Measurements from ENCODE around the gene LRRC75B.
"Not testable (repeated sequence)": the region's sequence is repeated elsewhere in the genome, so short reads cannot be mapped to it uniquely, and the experiment has no call there.

Gene LRRC75B

GRCh38 chr22:24602105-24602749 is 9.4 kb upstream of the LRRC75B start:
- not testable (repeated sequence) for DNase-seq (ENCODE audit: low read depth)

GRCh38 chr22:24601217-24602104 is 8.6 kb upstream of the LRRC75B start:
- no peak for DNase-seq (ENCODE audit: low read depth)

- DNase-seq (ENCODE audit: low read depth): peak; percentile 66
These were observed 7.3 kb upstream of the LRRC75B start for GRCh38 chr22:24599958-24600715.

- DNase-seq (ENCODE audit: low read depth): no peak
These were observed 6.6 kb upstream of the LRRC75B start for GRCh38 chr22:24599514-24599913.

- not testable (repeated sequence) for DNase-seq (ENCODE audit: low read depth)
These were observed 4.2 kb upstream of the LRRC75B start for GRCh38 chr22:24597076-24597475.

GRCh38 chr22:24595863-24596262 is 3.0 kb upstream of the LRRC75B start:
- no peak for DNase-seq (ENCODE audit: low read depth)

- no peak for DNase-seq (ENCODE audit: low read depth)
These were observed 2.4 kb upstream of the LRRC75B start for GRCh38 chr22:24595228-24595627.

- no peak for DNase-seq (ENCODE audit: low read depth)
These were observed 1.8 kb upstream of the LRRC75B start for GRCh38 chr22:24594569-24595120.

- DNase-seq (ENCODE audit: low read depth): no peak
These were observed 1.1 kb upstream of the LRRC75B start for GRCh38 chr22:24593836-24594568.

- DNase-seq (ENCODE audit: low read depth): not testable (repeated sequence)
These were observed 624 bp upstream of the LRRC75B start for GRCh38 chr22:24593559-24593835.

GRCh38 chr22:24592058-24592850 is 619 bp downstream of the LRRC75B start:
- peak; percentile 24 for DNase-seq (ENCODE audit: low read depth)

GRCh38 chr22:24591286-24591830 is 1.5 kb downstream of the LRRC75B start:
- no peak for DNase-seq (ENCODE audit: low read depth)

GRCh38 chr22:24590596-24591173 is 2.2 kb downstream of the LRRC75B start:
- no peak for DNase-seq (ENCODE audit: low read depth)

GRCh38 chr22:24589518-24590030 is 3.3 kb downstream of the LRRC75B start:
- DNase-seq (ENCODE audit: low read depth): no peak

- no peak for DNase-seq (ENCODE audit: low read depth)
These were observed 4.0 kb downstream of the LRRC75B start for GRCh38 chr22:24588757-24589481.

GRCh38 chr22:24588381-24588756 is 4.5 kb downstream of the LRRC75B start:
- no peak for DNase-seq (ENCODE audit: low read depth)

- no peak for DNase-seq (ENCODE audit: low read depth)
These were observed 4.9 kb downstream of the LRRC75B start for GRCh38 chr22:24587948-24588347.

- no peak for DNase-seq (ENCODE audit: low read depth)
These were observed 5.6 kb downstream of the LRRC75B start for GRCh38 chr22:24587251-24587650.

GRCh38 chr22:24585927-24586546 is 6.8 kb downstream of the LRRC75B start:
- no peak for DNase-seq (ENCODE audit: low read depth)
